Measurements from ENCODE around the gene ELOVL2. TPM values are rescaled to one million over a fixed set of nuclear protein-coding genes. Genes with fewer than 3 reads are reported as not detected.

ELOVL2 gene
- total RNA-seq, 1 donor from 2014 or later = 0.25 TPM

DNA sequence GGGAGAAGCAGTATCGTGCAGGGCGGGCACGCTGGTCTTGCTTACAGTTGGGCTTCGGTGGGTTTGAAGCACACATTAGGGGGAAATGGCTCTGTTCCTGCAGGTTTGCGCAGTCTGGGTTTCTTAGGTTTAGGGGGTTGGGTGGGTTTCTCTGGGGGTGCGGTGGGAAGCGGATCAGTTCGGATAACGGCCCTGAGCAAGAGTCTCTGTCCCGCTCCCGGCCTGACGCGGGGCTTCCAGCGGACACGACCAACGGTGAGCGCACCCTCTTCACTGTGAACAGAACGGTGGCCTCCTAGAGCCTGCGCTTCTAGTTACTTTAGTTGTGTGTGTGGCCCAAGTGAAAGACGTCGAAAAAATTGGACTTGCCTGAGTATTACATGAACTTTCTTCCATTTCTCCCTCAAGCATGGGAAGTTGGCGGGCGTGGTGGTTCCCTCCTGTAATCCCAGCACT is 635 bp upstream of the ELOVL2 start:
- no peak for DNase-seq (ENCODE audit: extremely low spot score in 2 of 2)
- Histone ChIP-seq H3K27ac (no peak overlapping the region), H3K4me3 (peak overlapping the region; percentile 41 to 60), H3K9me3 (no peaks in the 10 kb centered on the region), H3K27me3 (no peaks in the 10 kb centered on the region), H3K4me1 (peaks cover 6% of the 10 kb centered on the region), H3K36me3 (no peaks in the 10 kb centered on the region)
- intact Hi-C loops (cut with DNase I) = no loop called here
- TF ChIP-seq POLR2A (IDR thresholded peaks at IDR 0.05) = no peak
- no peak for TF ChIP-seq POLR2AphosphoS5 (IDR thresholded peaks at IDR 0.05; ENCODE audit: insufficient read depth in 1 of 2, low read depth in 1 of 2)
- TF ChIP-seq, protein P1, sequence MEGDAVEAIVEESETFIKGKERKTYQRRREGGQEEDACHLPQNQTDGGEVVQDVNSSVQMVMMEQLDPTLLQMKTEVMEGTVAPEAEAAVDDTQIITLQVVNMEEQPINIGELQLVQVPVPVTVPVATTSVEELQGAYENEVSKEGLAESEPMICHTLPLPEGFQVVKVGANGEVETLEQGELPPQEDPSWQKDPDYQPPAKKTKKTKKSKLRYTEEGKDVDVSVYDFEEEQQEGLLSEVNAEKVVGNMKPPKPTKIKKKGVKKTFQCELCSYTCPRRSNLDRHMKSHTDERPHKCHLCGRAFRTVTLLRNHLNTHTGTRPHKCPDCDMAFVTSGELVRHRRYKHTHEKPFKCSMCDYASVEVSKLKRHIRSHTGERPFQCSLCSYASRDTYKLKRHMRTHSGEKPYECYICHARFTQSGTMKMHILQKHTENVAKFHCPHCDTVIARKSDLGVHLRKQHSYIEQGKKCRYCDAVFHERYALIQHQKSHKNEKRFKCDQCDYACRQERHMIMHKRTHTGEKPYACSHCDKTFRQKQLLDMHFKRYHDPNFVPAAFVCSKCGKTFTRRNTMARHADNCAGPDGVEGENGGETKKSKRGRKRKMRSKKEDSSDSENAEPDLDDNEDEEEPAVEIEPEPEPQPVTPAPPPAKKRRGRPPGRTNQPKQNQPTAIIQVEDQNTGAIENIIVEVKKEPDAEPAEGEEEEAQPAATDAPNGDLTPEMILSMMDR (IDR thresholded peaks at IDR 0.05) = no peak

GRCh38 chr6:11043378-11043960 is 636 bp downstream of the ELOVL2 start:
- Histone ChIP-seq H3K9me3 (no peaks in the 10 kb centered on the region), H3K4me3 (peak overlapping the region; percentile 41 to 60), H3K27me3 (no peaks in the 10 kb centered on the region), H3K36me3 (no peaks in the 10 kb centered on the region), H3K4me1 (peaks cover 6% of the 10 kb centered on the region), H3K27ac (no peak overlapping the region)
- intact Hi-C loops (cut with DNase I) = no loop called here
- no peak for DNase-seq (ENCODE audit: extremely low spot score in 2 of 2)
- TF ChIP-seq POLR2A (IDR thresholded peaks at IDR 0.05) (no peak), POLR2AphosphoS5 (IDR thresholded peaks at IDR 0.05; ENCODE audit: insufficient read depth in 1 of 2, low read depth in 1 of 2) (no peak)
- TF ChIP-seq, protein P1 (IDR thresholded peaks at IDR 0.05) = no peak

DNA sequence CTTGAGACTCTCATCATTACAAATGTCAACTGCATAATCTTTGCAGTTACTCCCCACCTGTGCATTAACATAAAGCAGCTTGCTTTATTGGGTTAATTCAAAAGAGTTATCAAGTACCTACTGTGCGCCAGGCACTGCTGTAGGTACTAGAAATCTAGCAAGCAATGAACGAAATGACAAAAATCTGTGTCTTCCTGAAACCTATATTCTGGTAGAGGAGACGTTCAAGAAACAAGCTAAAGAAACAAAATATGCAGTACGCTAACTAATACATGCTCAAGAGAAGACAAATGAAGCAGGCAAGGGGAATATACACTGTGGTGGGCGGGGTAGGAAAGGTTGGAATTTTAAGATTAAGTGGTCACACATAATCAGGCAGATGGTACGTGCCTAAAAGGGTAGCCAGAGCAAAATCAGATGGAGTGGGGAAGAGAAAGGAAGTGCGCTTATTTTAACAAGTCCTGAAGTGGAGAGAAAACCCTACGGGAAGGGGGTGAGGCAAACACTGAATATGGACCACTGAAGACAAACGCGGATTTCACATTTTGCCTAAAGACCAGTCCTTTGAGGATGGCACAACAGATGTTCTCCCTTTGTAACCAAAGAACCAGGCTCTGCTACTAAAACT is 1.2 kb downstream of the ELOVL2 start:
- no peaks in the 10 kb centered on the region for H3K9me3 ChIP-seq
- TF ChIP-seq POLR2AphosphoS5 (IDR thresholded peaks at IDR 0.05; ENCODE audit: insufficient read depth in 1 of 2, low read depth in 1 of 2) (no peak), POLR2A (IDR thresholded peaks at IDR 0.05) (no peak)
- TF ChIP-seq, protein P1 (IDR thresholded peaks at IDR 0.05) = no peak
- no peaks in the 10 kb centered on the region for H3K27me3 ChIP-seq
- intact Hi-C loops (cut with DNase I) = no loop called here
- H3K4me1 ChIP-seq = peaks cover 6% of the 10 kb centered on the region
- DNase-seq (ENCODE audit: extremely low spot score in 2 of 2) = no peak
- no peak overlapping the region for H3K27ac ChIP-seq
- no peak overlapping the region for H3K4me3 ChIP-seq
- no peaks in the 10 kb centered on the region for H3K36me3 ChIP-seq

- H3K27me3 ChIP-seq = no peaks in the 10 kb centered on the region
- H3K36me3 ChIP-seq = no peaks in the 10 kb centered on the region
- DNase-seq (ENCODE audit: extremely low spot score in 2 of 2) = no peak
- no peak overlapping the region for H3K4me3 ChIP-seq
- intact Hi-C loops (cut with DNase I) = no loop called here
- TF ChIP-seq POLR2A (IDR thresholded peaks at IDR 0.05) (no peak), POLR2AphosphoS5 (IDR thresholded peaks at IDR 0.05; ENCODE audit: insufficient read depth in 1 of 2, low read depth in 1 of 2) (no peak)
- TF ChIP-seq, protein P1 (IDR thresholded peaks at IDR 0.05) = no peak
- no peaks in the 10 kb centered on the region for H3K9me3 ChIP-seq
- no peak overlapping the region for H3K27ac ChIP-seq
- H3K4me1 ChIP-seq = peaks cover 6% of the 10 kb centered on the region
Measured at GRCh38 chr6:11042025-11042749, 1.9 kb downstream of the ELOVL2 start.

Measured in vagina (tissue), 2 donors.